Cerebellar nuclear complex (tissue), 1 donor: Measurements from ENCODE around the gene KCNH2.

ENCODE experiments used
- DNase-seq, 2 experiments: peaks; one replicate each; lab custom pipeline; 2025; lab: John Stamatoyannopoulos, UW

Gene KCNH2

GRCh38 chr7:150959739-150960734, 18.1 kb downstream of the KCNH2 start:
- DNase-seq = no peak

DNA sequence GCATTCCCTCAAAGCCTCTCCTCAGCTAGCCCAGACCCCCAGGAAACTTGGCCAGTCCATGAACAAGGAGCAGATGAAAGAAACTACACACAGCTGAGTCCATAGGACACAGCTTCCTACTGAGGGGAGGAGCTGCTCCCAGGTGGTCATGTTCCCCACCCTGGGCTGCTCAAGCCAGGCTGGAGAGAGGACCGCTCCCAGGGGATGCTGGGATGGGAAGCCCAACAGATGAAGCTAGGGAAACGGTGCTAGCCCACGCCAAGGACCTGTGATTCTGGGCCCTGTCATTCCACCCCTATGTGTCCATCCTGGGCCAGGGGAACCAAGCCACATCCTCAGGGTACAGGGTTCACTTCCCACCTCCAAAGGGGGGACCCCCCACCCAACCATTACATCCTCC, 19.0 kb downstream of the KCNH2 start:
- DNase-seq = no peak

GRCh38 chr7:150958597-150958996, 19.5 kb downstream of the KCNH2 start:
- DNase-seq = no peak

GRCh38 chr7:150958062-150958552, 20.0 kb downstream of the KCNH2 start:
- no peak for DNase-seq

DNA sequence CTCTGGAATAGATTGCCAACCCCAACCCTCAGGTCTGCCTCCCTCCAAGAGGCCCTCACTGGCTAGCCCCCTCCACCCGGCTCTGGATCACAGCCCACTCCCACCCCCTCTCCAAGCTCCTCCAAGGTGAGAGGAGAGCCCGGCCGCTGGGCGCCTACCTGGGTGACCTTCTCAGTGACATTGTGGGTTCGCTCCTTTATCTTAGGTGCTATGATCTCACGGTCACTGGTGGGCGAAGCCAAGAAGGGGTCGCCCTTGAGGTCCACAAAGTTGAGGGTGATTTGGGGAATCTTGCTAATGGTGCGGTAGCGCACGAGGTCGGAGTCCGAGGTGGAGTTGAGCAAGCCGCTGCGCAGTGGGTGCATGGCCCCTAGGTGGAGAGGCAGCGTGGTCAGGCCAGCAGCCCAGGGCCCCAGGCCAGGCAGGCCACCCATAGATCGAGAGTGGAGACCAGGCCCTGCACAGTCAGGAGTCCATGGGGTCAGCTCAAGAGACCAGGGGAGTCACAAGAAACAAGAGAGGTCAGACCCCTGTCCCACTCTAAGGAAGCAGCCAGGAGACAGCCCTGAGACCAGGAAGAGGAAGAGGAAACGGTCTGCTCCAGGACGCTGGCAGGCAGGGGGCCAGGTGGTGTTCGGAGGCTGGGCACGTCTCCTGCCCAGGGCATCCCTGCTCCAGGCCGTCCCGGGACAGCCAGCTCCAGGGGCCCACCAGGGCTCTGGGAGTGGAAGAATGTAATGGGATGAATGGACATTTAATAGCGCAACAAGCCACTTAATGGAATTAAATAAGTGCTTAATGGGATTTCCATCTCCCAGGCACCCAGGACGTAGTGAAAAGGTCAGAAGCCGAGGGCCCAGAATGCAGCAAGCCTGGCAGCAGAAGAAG, 20.7 kb downstream of the KCNH2 start:
- DNase-seq = no peak

DNA sequence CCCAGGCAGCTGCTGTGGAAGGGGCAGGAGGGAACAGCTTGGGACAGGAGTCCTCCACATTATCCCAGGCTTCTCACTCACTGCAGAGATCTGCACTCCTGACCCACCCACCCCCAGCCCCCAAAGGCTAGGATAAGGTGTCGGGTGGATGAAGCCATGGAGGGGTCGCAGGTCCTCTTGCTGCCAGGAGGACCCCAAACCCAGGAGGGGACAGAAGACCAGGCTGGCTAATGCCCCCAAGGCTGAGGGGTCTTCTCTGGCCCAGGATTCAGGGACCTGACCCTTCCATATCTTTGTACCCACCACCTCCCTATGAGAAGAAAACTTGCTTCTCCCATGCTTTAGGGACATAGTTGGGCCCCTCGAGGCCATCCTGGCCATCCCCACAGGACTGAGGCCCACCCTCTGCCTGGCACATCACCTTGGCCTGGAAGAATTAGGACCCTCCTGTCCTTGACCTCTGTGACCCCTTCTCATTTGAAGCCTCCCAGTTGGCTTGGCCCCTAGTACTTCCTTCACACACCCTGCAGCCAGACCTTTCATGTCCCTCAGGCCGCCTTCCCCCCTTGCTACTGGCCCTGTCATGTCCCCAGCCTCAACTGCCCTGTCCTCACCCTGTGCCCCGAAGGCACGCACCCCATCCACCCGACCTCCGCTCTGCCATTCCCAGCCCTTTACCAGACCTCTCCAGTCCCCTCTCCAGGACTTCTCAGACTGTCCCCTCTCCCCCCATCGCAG, 21.6 kb downstream of the KCNH2 start:
- DNase-seq = no peak

DNA sequence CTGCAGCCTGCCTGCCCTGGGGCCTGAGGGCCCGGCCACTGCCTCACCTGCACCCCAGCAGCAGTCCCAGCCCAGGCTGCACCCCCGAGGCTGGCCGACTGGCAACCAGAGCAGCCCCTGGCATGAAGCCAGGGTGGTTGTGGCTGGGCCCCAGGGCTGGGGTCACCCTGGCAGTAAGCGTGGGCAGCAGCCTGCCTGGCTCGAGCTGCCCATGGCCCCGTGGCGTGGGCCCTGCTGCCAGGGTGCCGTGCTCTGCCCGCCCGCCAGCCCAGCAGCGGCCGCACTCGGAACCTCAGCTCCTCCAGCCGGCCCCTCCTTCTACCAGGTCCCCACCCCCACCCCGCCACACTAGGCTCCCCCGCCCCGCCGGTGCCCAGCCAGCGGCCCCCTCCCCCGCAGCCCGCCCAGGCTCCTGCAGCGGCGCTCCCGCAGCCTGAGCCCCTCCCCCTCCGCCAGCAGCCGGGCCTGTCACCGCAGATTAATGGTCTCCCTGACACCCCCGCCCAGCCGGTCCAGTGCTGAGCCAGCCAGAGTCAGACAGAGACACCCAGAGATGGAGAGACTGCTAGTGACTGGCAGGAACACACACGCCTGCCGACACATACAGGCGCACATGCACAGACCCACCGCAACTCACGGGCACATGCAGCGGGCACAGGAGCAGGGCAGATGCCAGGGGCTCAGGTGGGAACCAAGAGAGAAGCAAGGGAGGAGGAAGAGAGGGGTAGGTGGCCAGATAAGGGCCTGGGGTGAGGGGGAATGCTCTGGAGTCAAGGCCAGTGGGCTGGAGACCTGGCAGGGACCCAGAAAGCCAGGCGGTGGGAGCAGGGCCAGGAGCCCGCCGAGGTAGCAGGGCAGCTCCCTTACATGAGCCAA, 22.4 kb downstream of the KCNH2 start:
- DNase-seq = peak; percentile 3 to 20

DNA sequence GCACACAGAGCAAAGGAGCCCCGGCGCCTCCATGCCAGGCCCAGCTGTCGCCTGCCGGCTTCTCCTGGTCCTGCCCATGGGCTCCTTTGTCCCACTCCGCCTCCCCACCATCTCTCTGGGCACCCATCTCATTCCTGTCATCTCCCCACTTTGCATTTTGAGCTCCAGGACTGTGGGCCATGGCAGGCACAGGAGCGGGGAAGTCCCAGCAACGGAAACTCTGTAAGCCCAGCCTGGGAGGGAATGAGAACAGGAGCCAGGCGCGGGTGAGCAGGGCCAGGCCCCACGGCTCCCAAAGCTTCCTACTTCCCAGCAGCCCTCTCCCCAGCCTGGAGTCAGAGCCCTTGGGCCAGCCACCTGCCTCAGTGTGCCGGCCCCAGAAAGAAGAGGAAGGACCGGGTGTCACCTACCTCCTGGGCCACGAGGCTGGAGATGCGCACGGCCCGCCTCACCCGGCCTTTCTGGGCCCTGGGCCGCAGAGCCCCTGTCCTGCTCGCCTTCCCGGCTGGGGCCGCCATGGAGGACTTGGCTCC, 23.1 kb downstream of the KCNH2 start:
- no peak for DNase-seq

GRCh38 chr7:150954201-150954985, 23.7 kb downstream of the KCNH2 start:
- no peak for DNase-seq

DNA sequence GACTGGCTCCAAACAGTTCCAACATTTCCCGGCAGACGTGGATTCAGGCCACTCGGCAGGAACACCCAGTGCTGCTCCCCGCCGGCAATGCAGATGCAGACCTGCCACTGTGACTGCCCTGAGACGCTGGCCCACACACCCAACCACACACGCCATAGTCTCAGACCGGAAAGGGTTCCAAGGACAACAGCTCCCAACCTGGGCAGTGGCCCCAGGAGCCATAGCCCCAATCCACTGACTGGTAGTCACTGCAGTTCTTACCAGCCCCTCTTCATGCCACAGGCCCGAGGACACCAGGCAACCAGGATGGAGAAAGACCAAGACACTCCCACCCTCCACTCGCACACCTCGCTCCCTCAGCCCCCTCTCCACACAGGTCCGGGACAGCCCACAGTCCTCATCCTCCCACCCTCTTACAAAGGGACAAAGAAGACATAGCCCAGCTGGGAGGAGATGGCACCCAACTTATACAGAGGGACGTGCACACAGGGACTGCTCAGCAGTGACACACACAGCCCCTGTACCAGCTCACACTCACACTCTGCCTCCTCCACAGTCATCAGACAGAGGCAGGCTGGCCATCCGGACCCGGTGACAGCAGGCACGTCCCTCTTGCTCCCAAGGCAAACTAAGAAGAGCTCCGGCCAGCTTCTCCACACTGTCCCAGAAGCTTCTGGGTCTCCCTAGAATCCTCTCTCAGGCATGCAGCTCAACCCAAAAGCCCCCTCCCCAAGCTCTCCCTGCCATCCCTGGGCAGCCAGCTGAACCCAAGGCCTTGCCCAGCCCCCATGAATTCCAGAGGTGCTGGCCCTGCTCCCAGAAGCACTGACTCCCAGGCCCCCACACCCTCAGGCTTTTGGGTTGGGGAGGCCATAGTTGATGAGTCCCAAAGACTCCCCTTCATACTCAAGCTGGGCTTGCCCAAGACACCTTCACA, 24.8 kb downstream of the KCNH2 start:
- DNase-seq = no peak

GRCh38 chr7:150952331-150953050, 25.6 kb downstream of the KCNH2 start:
- no peak for DNase-seq

DNA sequence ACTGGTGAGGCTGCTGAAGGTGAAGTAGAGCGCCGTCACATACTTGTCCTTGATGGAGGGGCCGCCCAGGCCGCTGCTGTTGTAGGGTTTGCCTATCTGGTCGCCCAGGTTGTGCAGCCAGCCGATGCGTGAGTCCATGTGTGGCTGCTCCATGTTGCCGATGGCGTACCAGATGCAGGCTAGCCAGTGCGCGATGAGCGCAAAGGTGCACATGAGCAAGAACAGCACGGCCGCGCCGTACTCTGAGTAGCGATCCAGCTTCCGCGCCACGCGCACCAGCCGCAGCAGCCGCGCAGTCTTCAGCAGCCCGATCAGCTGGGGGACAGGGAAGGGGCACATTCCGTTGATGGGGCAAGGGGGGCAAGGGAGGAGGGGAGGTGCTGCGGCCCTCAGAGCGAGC, 26.6 kb downstream of the KCNH2 start:
- DNase-seq = no peak

DNA sequence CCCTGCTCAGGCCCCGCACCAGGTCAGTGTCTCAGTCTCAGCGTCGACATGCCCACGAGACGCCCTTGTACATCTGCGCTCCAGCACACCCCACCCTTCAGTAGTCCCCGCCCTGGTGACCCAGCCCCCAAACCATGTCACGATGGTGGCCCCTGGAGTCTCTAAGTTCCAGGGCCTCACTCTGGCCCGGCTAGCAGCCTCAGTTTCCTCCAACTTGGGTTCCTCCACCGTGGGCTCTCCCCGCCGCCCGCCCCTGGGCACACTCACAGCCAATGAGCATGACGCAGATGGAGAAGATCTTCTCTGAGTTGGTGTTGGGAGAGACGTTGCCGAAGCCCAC, 27.0 kb downstream of the KCNH2 start:
- DNase-seq = no peak

DNA sequence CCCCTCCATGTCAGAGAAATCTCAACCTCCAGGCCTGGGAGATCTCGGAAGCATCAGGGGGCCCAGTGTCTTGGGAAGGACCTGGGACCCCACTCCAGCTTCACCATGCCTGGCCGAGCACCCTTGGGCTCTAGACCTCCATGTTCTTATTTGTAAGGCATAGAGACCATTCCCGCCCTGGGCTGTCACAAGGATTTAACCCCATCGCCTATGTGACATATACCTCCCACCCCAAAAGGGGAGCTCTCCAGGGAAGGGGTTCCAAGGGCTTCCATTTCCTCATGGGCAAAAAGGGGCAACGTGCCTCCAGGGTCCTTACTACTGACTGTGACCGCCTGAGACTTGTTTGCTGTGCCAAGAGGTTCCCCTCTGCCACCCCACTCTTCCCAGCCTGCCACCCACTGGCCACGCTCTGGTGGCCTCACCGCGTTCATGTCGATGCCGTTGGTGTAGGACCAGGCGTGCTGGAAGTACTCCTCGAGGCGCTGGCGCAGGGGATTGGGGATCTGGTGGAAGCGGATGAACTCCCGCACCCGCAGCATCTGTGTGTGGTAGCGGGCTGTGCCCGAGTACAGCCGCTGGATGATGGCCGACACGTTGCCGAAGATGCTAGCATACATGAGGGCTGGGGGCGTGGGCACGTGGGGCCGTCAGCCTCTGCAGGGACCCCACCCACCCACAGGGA, 27.5 kb downstream of the KCNH2 start:
- no peak for DNase-seq

DNA sequence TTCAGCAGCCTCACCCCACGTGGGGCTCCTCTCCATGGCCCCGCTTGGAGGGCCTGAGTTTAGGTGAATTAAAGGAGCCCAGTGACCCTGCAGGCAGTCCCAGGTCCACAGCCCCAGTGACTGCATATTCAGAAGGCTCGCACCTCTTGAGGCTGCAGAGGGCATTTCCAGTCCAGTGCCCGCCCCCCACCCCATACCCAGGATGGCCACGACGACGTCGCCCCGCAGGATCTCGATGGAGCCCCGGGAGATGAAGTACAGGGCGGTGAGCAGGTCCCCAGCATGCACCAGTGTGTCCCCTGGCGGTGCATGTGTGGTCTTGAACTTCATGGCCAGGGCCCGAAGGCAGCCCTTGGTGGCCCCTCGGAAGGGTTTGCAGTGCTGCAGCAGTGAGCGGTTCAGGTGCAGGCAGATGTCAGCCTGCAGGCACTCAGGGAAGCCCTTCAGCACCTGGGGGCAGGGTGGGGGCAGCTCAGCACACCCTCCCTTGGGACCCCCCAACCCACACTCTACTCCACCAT, 28.1 kb downstream of the KCNH2 start:
- no peak for DNase-seq

- DNase-seq = no peak
Observed at GRCh38 chr7:150949564-150949963, 28.6 kb downstream of the KCNH2 start.

- DNase-seq = no peak
Observed at GRCh38 chr7:150948791-150949251, 29.3 kb downstream of the KCNH2 start.
